ENCODE measurements around the gene GRK5. TPM values are rescaled to one million over a fixed set of nuclear protein-coding genes. Genes with fewer than 3 reads are reported as not detected.

The GRK5 gene
- total RNA-seq, 1 experiment from 2014 or later, result 2.3 TPM

GRCh38 chr10:119425881-119426170, 218.5 kb downstream of the GRK5 start:
- Mint-ChIP-seq H3K4me3 (no peak overlapping the region), H3K27me3 (ENCODE audit: low read depth) (no peaks in the 10 kb centered on the region), H3K9me3 (no peaks in the 10 kb centered on the region), H3K4me1 (peaks cover 19% of the 10 kb centered on the region), H3K36me3 (no peaks in the 10 kb centered on the region), H3K27ac (no peak overlapping the region)
- ATAC-seq (no peak), DNase-seq (ENCODE audit: low spot score) (no peak)
- ChIA-PET CTCF (interaction anchor here (0.8 to 1.9 kb wide), 4 partner anchors 13 to 227 kb away, joined by 3 to 8 read pairs (median 5); no protein-coding TSS in a partner anchor), POLR2A (no interaction called here)
- TF ChIP-seq RELA (CRISPR knock-in tag; IDR thresholded peaks at IDR 0.05; ENCODE audit: borderline replicate concordance) (no peak), ZNF423 (CRISPR knock-in tag; IDR thresholded peaks at IDR 0.05) (no peak), JAZF1 (CRISPR knock-in tag; IDR thresholded peaks at IDR 0.05) (no peak), EMX1 (CRISPR knock-in tag; IDR thresholded peaks at IDR 0.05) (no peak), ZBTB21 (CRISPR knock-in tag; IDR thresholded peaks at IDR 0.05; ENCODE audit: borderline replicate concordance) (no peak), GTF2I (CRISPR knock-in tag; conservative IDR thresholded peaks at IDR 0.05) (no peak), HMGXB4 (CRISPR knock-in tag; IDR thresholded peaks at IDR 0.05) (no peak)

GRCh38 chr10:119426699-119427098, 219.3 kb downstream of the GRK5 start:
- Mint-ChIP-seq H3K27me3 (ENCODE audit: low read depth) (no peaks in the 10 kb centered on the region), H3K36me3 (no peaks in the 10 kb centered on the region), H3K4me3 (no peak overlapping the region), H3K9me3 (no peaks in the 10 kb centered on the region), H3K4me1 (peaks cover 14% of the 10 kb centered on the region), H3K27ac (no peak overlapping the region)
- no peak for TF ChIP-seq CDX4 (CRISPR knock-in tag; IDR thresholded peaks at IDR 0.05; ENCODE audit: borderline replicate concordance)
- no peak for TF ChIP-seq TEAD4 (CRISPR knock-in tag; IDR thresholded peaks at IDR 0.05)
- TF ChIP-seq ZNF263 (CRISPR knock-in tag; IDR thresholded peaks at IDR 0.05; ENCODE audit: low read depth), result no peak
- TF ChIP-seq ATF1 (CRISPR knock-in tag; IDR thresholded peaks at IDR 0.05), result no peak
- TF ChIP-seq GABPB1 (CRISPR knock-in tag; IDR thresholded peaks at IDR 0.05), result no peak
- no peak for TF ChIP-seq ATF6 (CRISPR knock-in tag; IDR thresholded peaks at IDR 0.05)
- no peak for TF ChIP-seq ZNF396 (CRISPR knock-in tag; IDR thresholded peaks at IDR 0.05; ENCODE audit: borderline replicate concordance)
- no peak for TF ChIP-seq ZMAT4 (CRISPR knock-in tag; IDR thresholded peaks at IDR 0.05)
- no peak for TF ChIP-seq MYBL2 (CRISPR knock-in tag; IDR thresholded peaks at IDR 0.05)
- ATAC-seq (no peak), DNase-seq (ENCODE audit: low spot score) (no peak)
- ChIA-PET CTCF (no interaction called here), POLR2A (no interaction called here)

- no peak for ATAC-seq
- Mint-ChIP-seq H3K27ac (no peak overlapping the region), H3K27me3 (ENCODE audit: low read depth) (no peaks in the 10 kb centered on the region), H3K36me3 (no peaks in the 10 kb centered on the region), H3K9me3 (no peaks in the 10 kb centered on the region), H3K4me1 (peaks cover 7% of the 10 kb centered on the region), H3K4me3 (no peak overlapping the region)
- no peak for DNase-seq (ENCODE audit: low spot score)
- ChIA-PET CTCF (interaction anchor here (1.9 kb wide), 1 partner anchor 62 kb away, joined by 5 read pairs; no protein-coding TSS in a partner anchor), POLR2A (no interaction called here)
- TF ChIP-seq ZSCAN18 (CRISPR knock-in tag; IDR thresholded peaks at IDR 0.05) (no peak), NR1H2 (CRISPR knock-in tag; IDR thresholded peaks at IDR 0.05) (no peak), ZMAT4 (CRISPR knock-in tag; IDR thresholded peaks at IDR 0.05) (no peak), NFATC4 (CRISPR knock-in tag; IDR thresholded peaks at IDR 0.05) (no peak), ESRRA (CRISPR knock-in tag; IDR thresholded peaks at IDR 0.05; ENCODE audit: borderline replicate concordance) (no peak), CREB1 (CRISPR knock-in tag; IDR thresholded peaks at IDR 0.05) (no peak), USF2 (CRISPR knock-in tag; IDR thresholded peaks at IDR 0.05) (no peak), RORB (CRISPR knock-in tag; IDR thresholded peaks at IDR 0.05) (no peak), FOXJ3 (CRISPR knock-in tag; IDR thresholded peaks at IDR 0.05; ENCODE audit: borderline replicate concordance) (no peak)
Measured at GRCh38 chr10:119427263-119427864, 220.0 kb downstream of the GRK5 start.
